ENCODE results near the gene ZNF628. TPM values are rescaled to one million over a fixed set of nuclear protein-coding genes. Genes with fewer than 3 reads are reported as not detected.

The ZNF628 gene
- total and polyA plus RNA-seq, 7 experiments from 2014 or later: 0.07 to 27.2 (median 6.7) TPM

GRCh38 chr19:55481148-55481793, 4.9 kb downstream of the ZNF628 start:
- Histone ChIP-seq H3K27me3 (ENCODE audit: control insufficient read depth in 2 of 2, insufficient read depth in 2 of 2, low read length in 2 of 2) (no peaks in the 10 kb centered on the region), H3K4me1 (ENCODE audit: control insufficient read depth in 2 of 2, insufficient read depth in 2 of 2, low read length in 2 of 2) (peaks cover 20 to 23% of the 10 kb centered on the region in 2 donors), H3K9me3 (ENCODE audit: control insufficient read depth in 2 of 3, low read length in 3 of 3) (no peaks in the 10 kb centered on the region), H3K36me3 (ENCODE audit: control insufficient read depth in 2 of 3, insufficient read depth in 3 of 3, low read length in 3 of 3) (peaks cover 0 to 21% (median 0%) of the 10 kb centered on the region in 3 experiments), H3K4me3 (ENCODE audit: low read length) (no peak overlapping the region), H3K27ac (ENCODE audit: low read depth, low read length) (no peak overlapping the region)
- ChIA-PET CTCF (no interaction called here), POLR2A (no interaction called here)
- Mint-ChIP-seq H3K27ac (no peak overlapping the region), H3K9me3 (peaks cover 0 to 2% (median 0%) of the 10 kb centered on the region in 11 donors), H3K4me1 (peaks cover 20 to 50% (median 32%) of the 10 kb centered on the region in 7 donors), H3K4me3 (no peak overlapping the region), H3K27me3 (no peaks in the 10 kb centered on the region), H3K36me3 (peaks cover 0 to 8% (median 1%) of the 10 kb centered on the region in 5 donors)
- ATAC-seq: no peak
- intact Hi-C loops (cut with micrococcal nuclease): no loop called here
- DNase-seq: no peak

DNA sequence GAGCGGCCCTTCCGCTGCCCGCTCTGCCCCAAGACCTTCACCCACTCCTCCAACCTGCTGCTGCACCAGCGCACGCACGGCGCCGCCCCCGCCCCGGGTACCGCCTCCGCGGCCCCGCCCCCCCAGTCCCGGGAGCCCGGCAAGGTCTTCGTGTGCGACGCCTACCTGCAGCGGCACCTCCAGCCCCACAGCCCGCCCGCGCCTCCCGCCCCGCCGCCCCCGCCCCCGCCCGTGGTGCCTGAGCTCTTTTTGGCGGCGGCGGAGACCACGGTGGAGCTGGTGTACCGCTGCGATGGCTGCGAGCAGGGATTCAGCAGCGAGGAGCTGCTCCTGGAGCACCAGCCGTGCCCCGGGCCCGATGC, 5.4 kb downstream of the ZNF628 start:
- H3K27ac Mint-ChIP-seq: no peak overlapping the region
- Histone ChIP-seq H3K4me1 (ENCODE audit: control insufficient read depth in 2 of 2, insufficient read depth in 2 of 2, low read length in 2 of 2) (peaks cover 20 to 23% of the 10 kb centered on the region in 2 donors), H3K27me3 (ENCODE audit: control insufficient read depth in 2 of 2, insufficient read depth in 2 of 2, low read length in 2 of 2) (no peaks in the 10 kb centered on the region), H3K4me3 (ENCODE audit: low read length) (no peak overlapping the region), H3K9me3 (ENCODE audit: control insufficient read depth in 2 of 3, low read length in 3 of 3) (no peaks in the 10 kb centered on the region), H3K27ac (ENCODE audit: low read depth, low read length) (no peak overlapping the region), H3K36me3 (ENCODE audit: control insufficient read depth in 2 of 3, insufficient read depth in 3 of 3, low read length in 3 of 3) (peaks cover 0 to 21% (median 0%) of the 10 kb centered on the region in 3 experiments)
- H3K27me3 Mint-ChIP-seq: no peaks in the 10 kb centered on the region
- CTCF ChIA-PET: no interaction called here
- DNase-seq: no peak
- no peak overlapping the region for H3K4me3 Mint-ChIP-seq
- peaks cover 20 to 50% (median 32%) of the 10 kb centered on the region in 7 donors for H3K4me1 Mint-ChIP-seq
- peaks cover 0 to 2% (median 0%) of the 10 kb centered on the region in 11 donors for H3K9me3 Mint-ChIP-seq
- H3K36me3 Mint-ChIP-seq: peaks cover 0 to 8% (median 1%) of the 10 kb centered on the region in 5 donors
- ATAC-seq: no peak
- POLR2A ChIA-PET: no interaction called here
- intact Hi-C loops (cut with micrococcal nuclease): no loop called here

DNA sequence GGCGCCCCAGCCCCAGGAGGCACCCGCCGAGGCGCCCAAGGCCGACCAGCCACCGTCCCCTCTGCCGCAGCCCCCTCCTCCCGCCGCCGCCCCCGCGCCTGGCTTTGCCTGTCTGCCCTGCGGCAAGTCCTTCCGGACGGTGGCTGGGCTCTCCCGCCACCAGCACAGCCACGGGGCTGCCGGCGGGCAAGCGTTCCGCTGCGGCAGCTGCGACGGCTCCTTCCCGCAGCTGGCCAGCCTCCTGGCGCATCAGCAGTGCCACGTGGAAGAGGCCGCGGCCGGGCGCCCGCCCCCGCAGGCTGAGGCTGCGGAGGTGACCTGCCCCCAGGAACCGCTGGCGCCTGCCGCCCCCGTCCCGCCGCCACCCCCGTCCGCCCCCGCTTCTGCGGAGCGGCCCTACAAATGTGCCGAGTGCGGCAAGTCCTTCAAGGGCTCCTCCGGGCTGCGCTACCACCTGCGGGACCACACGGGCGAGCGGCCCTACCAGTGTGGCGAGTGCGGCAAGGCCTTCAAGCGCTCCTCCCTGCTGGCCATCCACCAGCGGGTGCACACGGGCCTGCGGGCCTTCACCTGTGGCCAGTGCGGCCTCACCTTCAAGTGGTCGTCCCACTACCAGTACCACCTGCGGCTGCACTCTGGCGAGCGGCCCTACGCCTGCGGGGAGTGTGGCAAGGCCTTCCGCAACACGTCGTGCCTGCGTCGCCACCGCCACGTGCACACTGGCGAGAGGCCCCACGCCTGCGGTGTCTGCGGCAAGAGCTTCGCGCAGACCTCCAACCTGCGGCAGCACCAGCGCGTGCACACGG, 5.9 kb downstream of the ZNF628 start:
- H3K9me3 Mint-ChIP-seq: peaks cover 0 to 2% (median 0%) of the 10 kb centered on the region in 11 donors
- no peak for DNase-seq
- peaks cover 20 to 46% (median 28%) of the 10 kb centered on the region in 7 donors for H3K4me1 Mint-ChIP-seq
- H3K27ac Mint-ChIP-seq: no peak overlapping the region
- no peak for ATAC-seq
- H3K27me3 Mint-ChIP-seq: no peaks in the 10 kb centered on the region
- peaks cover 17 to 22% of the 10 kb centered on the region in 2 donors for H3K4me1 ChIP-seq (ENCODE audit: control insufficient read depth in 2 of 2, insufficient read depth in 2 of 2, low read length in 2 of 2)
- H3K36me3 ChIP-seq (ENCODE audit: control insufficient read depth in 2 of 3, insufficient read depth in 3 of 3, low read length in 3 of 3): peaks cover 0 to 21% (median 0%) of the 10 kb centered on the region in 3 experiments
- no peak overlapping the region for H3K4me3 ChIP-seq (ENCODE audit: low read length)
- ChIA-PET CTCF (no interaction called here), POLR2A (no interaction called here)
- no peaks in the 10 kb centered on the region for H3K9me3 ChIP-seq (ENCODE audit: control insufficient read depth in 2 of 3, low read length in 3 of 3)
- H3K27me3 ChIP-seq (ENCODE audit: control insufficient read depth in 2 of 2, insufficient read depth in 2 of 2, low read length in 2 of 2): no peaks in the 10 kb centered on the region
- H3K4me3 Mint-ChIP-seq: peak overlapping the region in 1 of 10 donors; percentile 59
- intact Hi-C loops (cut with micrococcal nuclease): no loop called here
- H3K36me3 Mint-ChIP-seq: peaks cover 0 to 8% (median 1%) of the 10 kb centered on the region in 5 donors
- no peak overlapping the region for H3K27ac ChIP-seq (ENCODE audit: low read depth, low read length)

GRCh38 chr19:55482967-55483705, 6.7 kb downstream of the ZNF628 start:
- no peak for DNase-seq
- POLR2A ChIA-PET: no interaction called here
- no peak overlapping the region for H3K27ac Mint-ChIP-seq
- H3K27me3 Mint-ChIP-seq: no peaks in the 10 kb centered on the region
- H3K27ac ChIP-seq (ENCODE audit: low read depth, low read length): no peak overlapping the region
- intact Hi-C loops (cut with micrococcal nuclease): no loop called here
- CTCF ChIA-PET: no interaction called here
- no peaks in the 10 kb centered on the region for H3K9me3 ChIP-seq (ENCODE audit: control insufficient read depth in 2 of 3, low read length in 3 of 3)
- H3K4me3 Mint-ChIP-seq: peak overlapping the region in 3 of 10 donors; percentile 29 to 59 (median 29)
- peaks cover 0 to 8% (median 1%) of the 10 kb centered on the region in 5 donors for H3K36me3 Mint-ChIP-seq
- peaks cover 0 to 21% (median 0%) of the 10 kb centered on the region in 3 experiments for H3K36me3 ChIP-seq (ENCODE audit: control insufficient read depth in 2 of 3, insufficient read depth in 3 of 3, low read length in 3 of 3)
- peaks cover 12 to 15% of the 10 kb centered on the region in 2 donors for H3K4me1 ChIP-seq (ENCODE audit: control insufficient read depth in 2 of 2, insufficient read depth in 2 of 2, low read length in 2 of 2)
- no peak overlapping the region for H3K4me3 ChIP-seq (ENCODE audit: low read length)
- ATAC-seq: no peak
- peaks cover 0 to 2% (median 0%) of the 10 kb centered on the region in 11 donors for H3K9me3 Mint-ChIP-seq
- H3K4me1 Mint-ChIP-seq: peaks cover 14 to 39% (median 23%) of the 10 kb centered on the region in 7 donors
- H3K27me3 ChIP-seq (ENCODE audit: control insufficient read depth in 2 of 2, insufficient read depth in 2 of 2, low read length in 2 of 2): no peaks in the 10 kb centered on the region

- H3K4me3 Mint-ChIP-seq: peak overlapping the region; percentile 29 to 89 (median 72)
- Histone ChIP-seq H3K4me1 (ENCODE audit: control insufficient read depth in 2 of 2, insufficient read depth in 2 of 2, low read length in 2 of 2) (peaks cover 12 to 13% of the 10 kb centered on the region in 2 donors), H3K4me3 (ENCODE audit: low read length) (peak overlapping the region; percentile 75), H3K9me3 (ENCODE audit: control insufficient read depth in 2 of 3, low read length in 3 of 3) (no peaks in the 10 kb centered on the region), H3K27ac (ENCODE audit: low read depth, low read length) (peak overlapping the region; percentile 63), H3K27me3 (ENCODE audit: control insufficient read depth in 2 of 2, insufficient read depth in 2 of 2, low read length in 2 of 2) (no peaks in the 10 kb centered on the region), H3K36me3 (ENCODE audit: control insufficient read depth in 2 of 3, insufficient read depth in 3 of 3, low read length in 3 of 3) (peaks cover 0 to 21% (median 0%) of the 10 kb centered on the region in 3 experiments)
- peaks cover 0 to 6% (median 1%) of the 10 kb centered on the region in 5 donors for H3K36me3 Mint-ChIP-seq
- ATAC-seq: no peak
- H3K27ac Mint-ChIP-seq: peak overlapping the region in 4 of 9 donors; percentile 17 to 64 (median 46)
- peaks cover 0 to 2% (median 0%) of the 10 kb centered on the region in 11 donors for H3K9me3 Mint-ChIP-seq
- no peaks in the 10 kb centered on the region for H3K27me3 Mint-ChIP-seq
- ChIA-PET POLR2A (interaction anchor here (0.6 to 1.6 kb wide), 4 partner anchors 8 to 143 kb away, joined by 3 to 5 read pairs (median 4); partner anchors contain the start of gene ZNF628), CTCF (interaction anchor here (1.1 kb wide), 1 partner anchor 140 kb away, joined by 3 read pairs; the partner anchor contains the start of gene ZNF784)
- intact Hi-C loops (cut with micrococcal nuclease): loop anchor here in 1 of 2 donors (2.0 kb wide), 1 partner anchor 19 kb away; no protein-coding TSS in a partner anchor
- DNase-seq: no peak
- peaks cover 9 to 31% (median 16%) of the 10 kb centered on the region in 7 donors for H3K4me1 Mint-ChIP-seq
These were observed 7.5 kb downstream of the ZNF628 start for GRCh38 chr19:55483706-55484592.

Measured in naive thymus-derived CD4-positive, alpha-beta T cell (primary cell).